SK-N-SH (cell line): ENCODE measurements around the gene FUNDC2. TPM values are rescaled to one million over a fixed set of nuclear protein-coding genes. Genes with fewer than 3 reads are reported as not detected.

Experiments used
- CTCF ChIA-PET: fragments of 300-600, 350-600 bp; formaldehyde crosslinking; extraction: SDS; loops from one replicate; lab custom pipeline; 2021; lab: Yijun Ruan, JAX
- POLR2A ChIA-PET: fragments of 350-600 bp; sonication (Branson Sonifier 250); formaldehyde crosslinking; extraction: SDS; loops from one replicate; lab custom pipeline; 2020; ENCODE audit warnings: antibody characterized with exemption, inconsistent platforms; lab: Yijun Ruan, JAX
- DNase-seq: peaks from one replicate; pipeline ENCODE4 v3.0.0; 2012
- H2AFZ ChIP-seq: fragments of 200-600 bp; sonication (generic); 2 replicates; pipeline ENCODE4 v1.8.1; 2016; ENCODE audit warnings: antibody characterized with exemption, mild to moderate bottlenecking, low read depth
- H3F3A ChIP-seq: fragments of 200-600 bp; sonication (generic); replicated peaks from 2 replicates; pipeline ENCODE3; 2016; ENCODE audit warnings: antibody characterized with exemption, mild to moderate bottlenecking; ENCODE audit not compliant: insufficient read depth
- H3K27ac ChIP-seq, 2 experiments: fragments of 200-500 bp in 1 of 2; fragments of 200-600 bp in 1 of 2; sonication (Bioruptor generic) in 1 of 2; sonication (generic), shearing (Covaris generic) in 1 of 2; 2 replicates each; pipeline versions ENCODE4 v1.5.1 to v1.6.1; 2014 to 2016; ENCODE audit warnings: low read depth in 2 of 2, inconsistent platforms in 1 of 2, low read length in 1 of 2, mild to moderate bottlenecking in 1 of 2, mixed read lengths in 1 of 2
- H3K27me3 ChIP-seq: fragments of 200-600 bp; sonication (generic), shearing (Covaris generic); 2 replicates; pipeline ENCODE4 v1.6.1; 2016; ENCODE audit warnings: mixed run types; ENCODE audit not compliant: insufficient read depth
- H3K36me3 ChIP-seq, 2 experiments: fragments of 200-500 bp in 1 of 2; fragments of 200-600 bp in 1 of 2; sonication (Bioruptor generic) in 1 of 2; sonication (generic) in 1 of 2; replicated peaks in 1 of 2; 2 replicates each; pipeline versions ENCODE3 to v1.5.1; 2014 to 2016; ENCODE audit warnings: low read length in 1 of 2, mild to moderate bottlenecking in 1 of 2; ENCODE audit not compliant: insufficient read depth in 2 of 2, control insufficient read depth in 1 of 2
- H3K4me1 ChIP-seq, 2 experiments: fragments of 200-500 bp in 1 of 2; fragments of 200-600 bp in 1 of 2; sonication (Bioruptor generic) in 1 of 2; sonication (generic), shearing (Covaris generic) in 1 of 2; 2 replicates each; pipeline versions ENCODE4 v1.5.1 to v1.6.1; 2014 to 2016; ENCODE audit warnings: low read depth in 1 of 2, low read length in 1 of 2, mixed run types in 1 of 2; ENCODE audit not compliant: insufficient read depth in 2 of 2, control insufficient read depth in 1 of 2
- H3K4me2 ChIP-seq: fragments of 200-600 bp; sonication (generic), shearing (Covaris generic); 2 replicates; pipeline ENCODE4 v1.6.1; 2017; ENCODE audit warnings: mixed run types
- H3K4me3 ChIP-seq, 2 experiments: fragments of 200-500 bp in 1 of 2; fragments of 200-600 bp in 1 of 2; sonication (Bioruptor generic) in 1 of 2; sonication (generic), shearing (Covaris generic) in 1 of 2; 2 replicates each; pipeline versions ENCODE4 v1.5.1 to v1.8.1; 2014 to 2016; ENCODE audit warnings: low read depth in 2 of 2, inconsistent platforms in 1 of 2, low read length in 1 of 2, mild to moderate bottlenecking in 1 of 2, mixed read lengths in 1 of 2, moderate library complexity in 1 of 2
- H3K79me2 ChIP-seq: fragments of 200-600 bp; sonication (generic); 2 replicates; pipeline ENCODE4 v1.8.1; 2017; ENCODE audit warnings: mild to moderate bottlenecking; ENCODE audit not compliant: insufficient read depth
- H3K9ac ChIP-seq: fragments of 200-600 bp; sonication (generic); 2 replicates; pipeline ENCODE4 v1.6.1; 2017; ENCODE audit warnings: mixed run types
- H3K9me2 ChIP-seq: fragments of 200-600 bp; sonication (generic); 2 replicates; pipeline ENCODE4 v1.6.1; 2017; ENCODE audit warnings: mixed run types
- H3K9me3 ChIP-seq: fragments of 200-600 bp; sonication (generic); 2 replicates; pipeline ENCODE4 v1.6.1; 2017; ENCODE audit warnings: mixed run types, mild to moderate bottlenecking, moderate library complexity
- H4K20me1 ChIP-seq: fragments of 200-600 bp; sonication (generic); 2 replicates; pipeline ENCODE4 v1.6.1; 2017; ENCODE audit warnings: mild to moderate bottlenecking, mixed run types; ENCODE audit not compliant: insufficient read depth
- CHD2 ChIP-seq: fragments of 150-350 bp; IDR thresholded peaks from 2 replicates; pipeline ENCODE4 v1.6.1; 2018; ENCODE audit warnings: low read length; ENCODE audit not compliant: partially characterized antibody
- CTCF ChIP-seq: fragments of 200-600 bp; sonication (generic); IDR thresholded peaks from 2 replicates; pipeline ENCODE4 v1.6.1; 2017; ENCODE audit warnings: antibody characterized with exemption, mild to moderate bottlenecking, moderate library complexity
- FOSL2 ChIP-seq: IDR thresholded peaks from 2 replicates; pipeline ENCODE4 v1.4.0; 2012; ENCODE audit warnings: low read depth, mild to moderate bottlenecking, moderate library complexity, borderline replicate concordance
- GATA2 ChIP-seq: sonication (generic); formaldehyde crosslinking; IDR thresholded peaks from 2 replicates; pipeline ENCODE4 v1.5.0; 2020; ENCODE audit warnings: mild to moderate bottlenecking, missing genetic modification reagents
- JUND ChIP-seq: IDR thresholded peaks from 2 replicates; pipeline ENCODE4 v1.4.0; 2012
- MEF2A ChIP-seq: IDR thresholded peaks from 2 replicates; pipeline ENCODE4 v1.4.0; 2012; ENCODE audit warnings: low read depth, borderline replicate concordance
- MXI1 ChIP-seq: IDR thresholded peaks from 2 replicates; pipeline ENCODE4 v1.6.1; 2012; ENCODE audit warnings: mild to moderate bottlenecking, low read depth, low read length, improper control_type of control experiment
- NFIC ChIP-seq: IDR thresholded peaks from 2 replicates; pipeline ENCODE4 v1.4.0; 2012; ENCODE audit warnings: borderline replicate concordance
- NRF1 ChIP-seq: IDR thresholded peaks from 2 replicates; pipeline ENCODE4 v1.6.1; 2012; ENCODE audit warnings: low read depth, mild to moderate bottlenecking, low read length
- POLR2AphosphoS5 ChIP-seq: IDR thresholded peaks from 2 replicates; pipeline ENCODE4 v1.6.1; 2012; ENCODE audit warnings: low read depth, low read length
- RAD21 ChIP-seq: IDR thresholded peaks from 2 replicates; pipeline ENCODE4 v1.6.1; 2012; ENCODE audit warnings: mild to moderate bottlenecking, low read length
- RCOR1 ChIP-seq: fragments of 150-350 bp; IDR thresholded peaks from 2 replicates; pipeline ENCODE4 v1.6.1; 2017; ENCODE audit warnings: antibody characterized with exemption, low read length
- RFX5 ChIP-seq: IDR thresholded peaks from 2 replicates; pipeline ENCODE4 v1.6.1; 2012; ENCODE audit warnings: mild to moderate bottlenecking, improper control_type of control experiment, low read length
- RXRA ChIP-seq: IDR thresholded peaks from 2 replicates; pipeline ENCODE4 v1.4.0; 2012; ENCODE audit warnings: low read depth, mild to moderate bottlenecking, borderline replicate concordance
- SMC3 ChIP-seq: IDR thresholded peaks from 2 replicates; pipeline ENCODE4 v1.6.1; 2012; ENCODE audit warnings: low read depth, low read length, improper control_type of control experiment
- TEAD4 ChIP-seq: IDR thresholded peaks from 2 replicates; pipeline ENCODE4 v1.4.0; 2012; ENCODE audit warnings: mild to moderate bottlenecking, borderline replicate concordance; ENCODE audit not compliant: insufficient read depth
- USF1 ChIP-seq: IDR thresholded peaks from 2 replicates; pipeline ENCODE4 v1.4.0; 2012; ENCODE audit warnings: low read depth, borderline replicate concordance
- USF2 ChIP-seq: fragments of 150-350 bp; IDR thresholded peaks from 2 replicates; pipeline ENCODE4 v1.6.1; 2017; ENCODE audit warnings: antibody characterized with exemption, low read length, low read depth, borderline replicate concordance
- YY1 ChIP-seq: IDR thresholded peaks from 2 replicates; pipeline ENCODE4 v1.4.0; 2012; ENCODE audit warnings: low read depth, mild to moderate bottlenecking
- WGBS: methylation state at CpG from one replicate; pipeline ENCODE4 v1.1.6; 2017; ENCODE audit warnings: low lambda C conversion rate; 5-methylcytosine and 5-hydroxymethylcytosine counted together
- polyA plus RNA-seq, 3 experiments: library from polyadenylated mRNA; depleted of rRNA; stranded (reverse); fragments of >200 nt; gene quantifications; 2 replicates each; pipeline ENCODE4 v1.2.3, GENCODE V29; 2012
- TF ChIP-seq, protein P1 (sequence below): fragments of 150-350 bp; IDR thresholded peaks from 2 replicates; pipeline ENCODE4 v1.6.1; 2016; ENCODE audit warnings: mild to moderate bottlenecking, low read depth, low read length
- TF ChIP-seq, protein P2 (sequence below): IDR thresholded peaks from 2 replicates; pipeline ENCODE4 v1.4.0; 2012; ENCODE audit warnings: low read depth
- TF ChIP-seq, protein P3 (sequence below): IDR thresholded peaks from 2 replicates; pipeline ENCODE4 v1.4.0; 2012; ENCODE audit warnings: low read depth, borderline replicate concordance

The FUNDC2 gene
- polyA plus RNA-seq (2012; rRNA removed): 55.9 and 73.1 TPM in 2 replicates
- polyA plus RNA-seq (2012; cell fraction: cytosol; rRNA removed): 75.0 and 87.5 TPM in 2 replicates
- polyA plus RNA-seq (2012; cell fraction: nucleus; rRNA removed): 27.2 and 30.0 TPM in 2 replicates

DNA sequence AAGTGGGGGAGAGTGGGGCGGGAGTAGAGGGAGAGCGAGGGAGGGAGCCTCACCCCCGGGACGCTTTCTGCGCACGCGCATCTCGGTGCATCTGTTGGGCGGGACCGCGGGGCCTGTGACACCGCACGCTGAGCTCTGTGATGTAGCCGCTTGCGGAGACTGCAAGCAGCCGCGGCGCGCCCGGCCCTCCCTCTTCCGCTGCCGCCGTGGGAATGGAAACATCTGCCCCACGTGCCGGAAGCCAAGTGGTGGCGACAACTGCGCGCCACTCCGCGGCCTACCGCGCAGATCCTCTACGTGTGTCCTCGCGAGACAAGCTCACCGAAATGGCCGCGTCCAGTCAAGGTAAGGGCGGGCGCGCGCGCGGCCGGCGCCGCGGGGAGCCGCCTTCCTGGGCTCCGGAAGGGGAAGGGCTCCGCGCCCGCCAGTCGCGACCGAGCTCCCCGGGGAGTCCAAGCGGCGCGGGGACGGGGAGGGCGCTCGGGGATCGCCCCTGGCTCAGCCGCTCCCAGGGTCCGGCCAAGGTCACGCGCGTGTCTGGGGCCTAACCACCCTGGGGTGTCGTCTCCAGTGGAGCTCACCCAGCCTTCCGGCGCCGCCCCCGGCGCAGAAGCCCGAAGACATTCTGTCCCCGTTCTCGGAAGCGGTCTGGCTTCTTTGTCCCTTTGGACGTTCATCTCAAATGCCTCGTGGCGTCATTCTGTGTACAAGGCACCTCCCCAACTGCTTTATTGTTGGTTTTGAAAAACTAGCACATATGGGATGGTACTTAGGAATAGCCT, at the start of gene FUNDC2:
TSS of gene FUNDC2 (plus strand) at position 118 of the 782 bp plus-strand sequence. CDS start at position 213, 95 bp downstream.
- peak within 1 kb of the TSS; percentile 73 for H3K4me2 ChIP-seq
- POLR2A ChIA-PET: interaction anchor here (0.7 to 1.4 kb wide), 6 partner anchors 10 to 47 kb away, joined by 3 to 5 read pairs (median 4); no protein-coding TSS in a partner anchor
- 11% methylated on average over 5 of the region's 82 CpGs for whole genome bisulfite sequencing
- no peaks in the 10 kb centered on the region for H3K27me3 ChIP-seq
- peak within 1 kb of the TSS; percentile 88 for H3K9ac ChIP-seq
- H3F3A ChIP-seq: peaks cover 4% of the 10 kb centered on the region
- H3K4me1 ChIP-seq: no peaks in the 10 kb centered on the region; a peak in 1 of 4 replicates
- peaks cover 40% of the 10 kb centered on the region for H3K79me2 ChIP-seq
- H4K20me1 ChIP-seq: no peaks in the 10 kb centered on the region
- no peaks in the 10 kb centered on the region for H3K9me2 ChIP-seq
- H3K27ac ChIP-seq: peak within 1 kb of the TSS; percentile 91 to 93
- CTCF ChIA-PET: interaction anchor here (1.3 to 2.4 kb wide), 2 partner anchors 46 to 109 kb away, joined by 3 to 7 read pairs; no protein-coding TSS in a partner anchor
- DNase-seq: peak; percentile 91
- peak within 1 kb of the TSS; percentile 72 for H2AFZ ChIP-seq
- H3K36me3 ChIP-seq: no peaks in the 10 kb centered on the region
- peak within 1 kb of the TSS; percentile 64 to 66 for H3K4me3 ChIP-seq
- H3K9me3 ChIP-seq: no peaks in the 10 kb centered on the region
- TF ChIP-seq RFX5: no peak
- no peak for TF ChIP-seq MEF2A
- TF ChIP-seq, protein P1, sequence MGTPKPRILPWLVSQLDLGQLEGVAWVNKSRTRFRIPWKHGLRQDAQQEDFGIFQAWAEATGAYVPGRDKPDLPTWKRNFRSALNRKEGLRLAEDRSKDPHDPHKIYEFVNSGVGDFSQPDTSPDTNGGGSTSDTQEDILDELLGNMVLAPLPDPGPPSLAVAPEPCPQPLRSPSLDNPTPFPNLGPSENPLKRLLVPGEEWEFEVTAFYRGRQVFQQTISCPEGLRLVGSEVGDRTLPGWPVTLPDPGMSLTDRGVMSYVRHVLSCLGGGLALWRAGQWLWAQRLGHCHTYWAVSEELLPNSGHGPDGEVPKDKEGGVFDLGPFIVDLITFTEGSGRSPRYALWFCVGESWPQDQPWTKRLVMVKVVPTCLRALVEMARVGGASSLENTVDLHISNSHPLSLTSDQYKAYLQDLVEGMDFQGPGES: no peak
- TF ChIP-seq CTCF: no peak
- peak; percentile 76 for TF ChIP-seq USF1
- no peak for TF ChIP-seq RCOR1
- no peak for TF ChIP-seq FOSL2
- TF ChIP-seq MXI1: peak; percentile 81
- TF ChIP-seq CHD2: peak; percentile 98
- peak; percentile 64 for TF ChIP-seq NRF1
- no peak for TF ChIP-seq NFIC
- peak; percentile 28; the same call in 1 of the 2 replicates for TF ChIP-seq USF2
- TF ChIP-seq YY1: peak; percentile 76
- TF ChIP-seq GATA2 (CRISPR knock-in tag): no peak
- no peak for TF ChIP-seq SMC3
- TF ChIP-seq JUND: no peak
- peak; percentile 53; the same call in 1 of the 2 replicates for TF ChIP-seq POLR2AphosphoS5
- TF ChIP-seq, protein P2, sequence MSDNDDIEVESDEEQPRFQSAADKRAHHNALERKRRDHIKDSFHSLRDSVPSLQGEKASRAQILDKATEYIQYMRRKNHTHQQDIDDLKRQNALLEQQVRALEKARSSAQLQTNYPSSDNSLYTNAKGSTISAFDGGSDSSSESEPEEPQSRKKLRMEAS: peak; percentile 83
- TF ChIP-seq TEAD4: no peak
- TF ChIP-seq RXRA: no peak
- TF ChIP-seq, protein P3, sequence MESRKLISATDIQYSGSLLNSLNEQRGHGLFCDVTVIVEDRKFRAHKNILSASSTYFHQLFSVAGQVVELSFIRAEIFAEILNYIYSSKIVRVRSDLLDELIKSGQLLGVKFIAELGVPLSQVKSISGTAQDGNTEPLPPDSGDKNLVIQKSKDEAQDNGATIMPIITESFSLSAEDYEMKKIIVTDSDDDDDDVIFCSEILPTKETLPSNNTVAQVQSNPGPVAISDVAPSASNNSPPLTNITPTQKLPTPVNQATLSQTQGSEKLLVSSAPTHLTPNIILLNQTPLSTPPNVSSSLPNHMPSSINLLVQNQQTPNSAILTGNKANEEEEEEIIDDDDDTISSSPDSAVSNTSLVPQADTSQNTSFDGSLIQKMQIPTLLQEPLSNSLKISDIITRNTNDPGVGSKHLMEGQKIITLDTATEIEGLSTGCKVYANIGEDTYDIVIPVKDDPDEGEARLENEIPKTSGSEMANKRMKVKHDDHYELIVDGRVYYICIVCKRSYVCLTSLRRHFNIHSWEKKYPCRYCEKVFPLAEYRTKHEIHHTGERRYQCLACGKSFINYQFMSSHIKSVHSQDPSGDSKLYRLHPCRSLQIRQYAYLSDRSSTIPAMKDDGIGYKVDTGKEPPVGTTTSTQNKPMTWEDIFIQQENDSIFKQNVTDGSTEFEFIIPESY: peak; percentile 94
- TF ChIP-seq RAD21: no peak
